ENCODE data around the gene KRT3.

The KRT3 gene

GRCh38 chr12:52795694-52796428 lies at the start of gene KRT3:
Gene KRT3, minus strand, starts transcription at chr12:52796117. Its CDS starts 75 bp downstream, at chr12:52796042.
- no peak for DNase-seq

GRCh38 chr12:52844386-52844785 lies 48.5 kb upstream of the KRT3 start:
- no peak for DNase-seq

- no peak for DNase-seq
Observed at GRCh38 chr12:52839436-52840105, 43.7 kb upstream of the KRT3 start.

GRCh38 chr12:52838609-52839435 lies 42.9 kb upstream of the KRT3 start:
- peak; percentile 14 for DNase-seq

- DNase-seq, result no peak
Observed at GRCh38 chr12:52837781-52838608, 42.1 kb upstream of the KRT3 start.

GRCh38 chr12:52837413-52837741 lies 41.5 kb upstream of the KRT3 start:
- DNase-seq, result no peak

GRCh38 chr12:52836491-52837412 lies 40.8 kb upstream of the KRT3 start:
- DNase-seq, result no peak

- DNase-seq, result peak; percentile 62
Observed at GRCh38 chr12:52836042-52836466, 40.1 kb upstream of the KRT3 start.

DNA sequence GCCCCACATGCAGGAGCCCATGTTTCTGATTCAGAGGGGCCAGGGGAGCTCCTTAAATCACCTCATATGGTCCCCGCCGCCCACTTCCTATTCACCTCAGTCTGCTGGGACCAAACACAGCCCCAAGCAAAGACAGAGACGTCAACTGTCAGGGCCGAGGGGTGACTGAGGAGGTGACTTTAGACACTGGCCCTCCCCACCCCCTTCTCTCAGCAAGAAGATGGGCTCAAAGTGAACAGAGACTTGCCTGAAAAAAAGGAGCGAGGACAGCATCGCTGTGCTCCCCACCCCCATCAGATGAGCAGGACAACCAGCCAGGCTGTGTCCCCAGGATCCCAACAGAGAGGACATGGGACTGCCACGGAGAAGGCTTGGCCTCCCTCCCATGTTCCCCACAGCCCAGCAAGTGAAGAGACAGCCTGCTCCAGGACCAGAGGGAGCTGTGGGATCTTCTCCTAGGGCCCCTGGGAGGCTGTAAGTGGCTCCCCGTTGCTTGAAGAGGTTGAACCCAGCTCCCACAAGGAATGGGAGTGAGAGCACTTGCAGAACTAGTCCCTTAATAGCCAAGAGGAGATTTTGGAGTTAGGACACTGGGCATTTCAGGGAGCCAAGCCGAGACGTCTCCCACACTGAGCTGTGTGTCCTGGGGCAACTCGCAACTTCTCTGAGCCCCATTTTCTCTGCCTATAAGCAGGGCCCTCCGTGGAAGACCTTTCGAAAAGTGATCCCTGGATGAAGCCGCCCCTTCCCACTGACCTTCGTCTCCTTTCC lies 39.5 kb upstream of the KRT3 start:
- no peak for DNase-seq

- no peak for DNase-seq
Observed at GRCh38 chr12:52834727-52835001, 38.7 kb upstream of the KRT3 start.

DNA sequence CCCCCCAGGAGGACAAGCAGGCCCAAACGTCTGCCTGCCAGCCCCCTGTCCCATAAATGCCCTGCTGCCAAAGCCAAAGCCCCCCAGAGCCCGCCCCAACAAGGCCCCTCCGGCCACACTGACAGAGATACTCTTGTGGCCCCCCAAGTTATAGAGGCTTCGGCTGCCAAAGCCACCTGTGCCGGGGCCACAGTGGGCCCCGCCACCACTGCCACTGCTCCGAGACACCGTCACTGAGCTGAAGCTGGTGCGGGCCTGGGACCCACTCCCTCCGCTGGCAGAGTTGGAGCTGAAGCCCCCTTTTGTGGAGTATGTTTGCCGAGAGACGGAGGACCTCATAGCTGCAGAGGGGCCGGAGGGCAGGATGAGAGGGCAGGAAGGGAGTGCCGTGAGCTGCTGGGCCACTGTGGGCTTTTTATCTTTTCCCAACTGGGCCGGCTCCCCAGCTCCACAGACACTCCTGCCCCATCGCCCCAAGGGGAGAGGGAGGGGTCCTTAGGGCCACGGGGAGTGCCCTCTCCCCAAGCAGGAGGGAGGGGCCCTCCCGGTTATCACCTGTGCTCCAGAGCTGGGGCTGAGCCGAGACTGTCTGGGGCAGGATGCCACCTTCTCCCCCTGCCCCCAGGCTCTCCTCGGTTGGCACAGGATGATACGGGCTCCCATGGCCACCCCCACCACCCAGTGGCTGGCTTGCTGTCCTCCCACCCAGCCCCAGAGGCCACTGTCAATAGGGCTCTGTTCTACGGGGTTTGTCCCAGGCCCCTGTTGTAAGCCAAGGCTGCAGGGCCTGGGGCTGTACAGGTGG lies 38.2 kb upstream of the KRT3 start, which contains the start of gene KRT79:
Gene KRT79, minus strand, starts transcription at position 390 of the 805 bp plus-strand sequence. Its CDS starts 51 bp downstream, at position 339.
- DNase-seq, result no peak

- no peak for DNase-seq
Observed at GRCh38 chr12:52832985-52833905, 37.3 kb upstream of the KRT3 start.

DNA sequence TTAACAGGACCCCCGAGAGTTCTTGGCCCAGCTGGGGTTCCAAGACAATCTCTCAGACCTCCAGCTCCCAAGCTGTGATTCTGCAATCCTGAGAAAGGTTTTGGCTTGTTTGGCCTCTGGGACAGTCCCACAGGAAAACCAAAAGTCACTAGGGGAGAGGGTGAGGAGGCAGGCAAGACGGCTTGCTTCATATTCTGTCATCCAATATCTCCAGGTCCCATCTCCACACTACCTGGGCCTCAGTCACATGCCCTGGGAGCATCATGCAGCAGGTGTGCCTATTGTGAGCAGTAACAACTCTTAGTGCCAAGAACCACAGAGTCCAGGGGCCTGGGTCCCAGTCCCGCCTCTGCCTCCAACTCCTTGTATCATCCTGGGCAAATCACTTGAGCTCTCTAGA lies 36.5 kb upstream of the KRT3 start:
- DNase-seq, result no peak

DNA sequence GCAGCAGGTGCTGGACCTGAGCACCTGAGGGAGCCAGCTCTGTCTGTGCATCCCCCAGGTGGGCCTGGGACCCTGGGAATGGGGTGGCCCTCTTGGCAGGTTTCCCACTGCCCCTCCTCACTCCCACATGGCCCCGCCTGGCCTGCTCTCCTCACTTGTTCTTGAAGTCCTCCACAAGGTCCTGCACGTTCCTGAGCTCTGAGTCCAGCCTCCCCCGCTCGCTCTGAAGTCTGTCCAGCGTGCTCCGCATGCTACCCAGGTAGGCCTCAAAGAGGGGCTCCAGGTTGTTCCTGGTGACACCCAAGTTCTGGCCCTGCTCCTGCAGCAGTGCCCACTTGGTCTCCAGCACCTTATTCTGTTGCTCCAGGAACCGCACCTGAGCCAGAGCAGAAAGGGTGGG lies 35.3 kb upstream of the KRT3 start:
- no peak for DNase-seq

- no peak for DNase-seq
Observed at GRCh38 chr12:52829986-52830770, 34.3 kb upstream of the KRT3 start.

- DNase-seq, result no peak
Observed at GRCh38 chr12:52828591-52829021, 32.7 kb upstream of the KRT3 start.

- DNase-seq, result no peak
Observed at GRCh38 chr12:52828156-52828555, 32.2 kb upstream of the KRT3 start.

DNA sequence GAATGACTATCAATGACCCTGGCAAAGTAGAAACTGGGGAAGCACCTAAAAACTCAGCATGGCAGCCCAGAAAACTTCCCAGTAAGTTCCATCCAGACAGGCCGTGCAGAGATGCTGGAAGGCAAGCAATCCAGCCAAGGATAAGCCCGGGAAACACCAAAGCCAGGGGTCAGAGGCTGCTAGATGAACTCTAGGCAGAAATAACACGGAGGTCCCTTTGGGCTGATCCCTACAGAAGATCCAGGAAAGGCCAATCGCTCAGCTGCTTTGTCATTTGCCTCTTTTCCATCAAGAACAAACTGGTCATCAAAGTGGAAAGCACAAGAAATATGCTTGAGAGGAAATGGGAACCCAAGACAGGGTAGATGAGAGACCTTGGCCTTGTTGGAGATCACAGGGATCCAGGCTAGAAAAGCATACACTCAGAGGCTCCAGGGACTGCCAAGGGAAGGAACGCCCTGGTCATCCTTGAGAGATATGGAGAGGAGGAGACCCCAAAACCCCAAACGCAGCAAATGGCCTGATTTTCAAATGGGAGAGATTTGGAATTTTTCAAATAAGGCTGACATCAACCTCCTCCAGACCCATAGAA lies 31.7 kb upstream of the KRT3 start:
- no peak for DNase-seq

Data from GDM1 (cell line).